IPS-20b (cell line): ENCODE data around the gene NCKAP5.
"Not testable (repeated sequence)": the region's sequence is repeated elsewhere in the genome, so short reads cannot be mapped to it uniquely, and the experiment has no call there.

Experiments
- H3K27ac ChIP-seq: one replicate; pipeline ENCODE4 v1.5.1; 2013; ENCODE audit warnings: low read length
- H3K27me3 ChIP-seq: 2 replicates; pipeline ENCODE4 v1.6.1; 2013; ENCODE audit warnings: mild to moderate bottlenecking, low read length, inconsistent platforms; ENCODE audit not compliant: insufficient read depth
- H3K36me3 ChIP-seq: 2 replicates; pipeline ENCODE4 v1.6.1; 2013; ENCODE audit warnings: low read depth, mild to moderate bottlenecking, inconsistent platforms, low read length, moderate library complexity; ENCODE audit not compliant: insufficient read depth
- H3K4me1 ChIP-seq: 2 replicates; pipeline ENCODE4 v1.6.1; 2013; ENCODE audit warnings: mild to moderate bottlenecking, control low read depth, inconsistent platforms, low read length, moderate library complexity; ENCODE audit not compliant: insufficient read depth
- H3K4me3 ChIP-seq: 2 replicates; pipeline ENCODE4 v1.5.1; 2013; ENCODE audit warnings: mild to moderate bottlenecking, low read length, inconsistent platforms
- H3K9ac ChIP-seq: 2 replicates; pipeline ENCODE4 v1.6.1; 2013; ENCODE audit warnings: low read depth, mild to moderate bottlenecking, inconsistent platforms, low read length, moderate library complexity
- H3K9me3 ChIP-seq: 2 replicates; pipeline ENCODE4 v1.6.1; 2013; ENCODE audit warnings: mild to moderate bottlenecking, low read depth, low read length, inconsistent platforms; ENCODE audit not compliant: insufficient read depth

The NCKAP5 gene

GRCh38 chr2:133476931-133477615 is 91.2 kb downstream of the NCKAP5 start:
- no peaks in the 10 kb centered on the region for H3K27me3 ChIP-seq
- no peak overlapping the region for H3K9ac ChIP-seq
- H3K36me3 ChIP-seq: no peaks in the 10 kb centered on the region
- no peak overlapping the region for H3K4me3 ChIP-seq
- no peak overlapping the region for H3K27ac ChIP-seq
- no peaks in the 10 kb centered on the region for H3K4me1 ChIP-seq
- H3K9me3 ChIP-seq: no peaks in the 10 kb centered on the region

DNA sequence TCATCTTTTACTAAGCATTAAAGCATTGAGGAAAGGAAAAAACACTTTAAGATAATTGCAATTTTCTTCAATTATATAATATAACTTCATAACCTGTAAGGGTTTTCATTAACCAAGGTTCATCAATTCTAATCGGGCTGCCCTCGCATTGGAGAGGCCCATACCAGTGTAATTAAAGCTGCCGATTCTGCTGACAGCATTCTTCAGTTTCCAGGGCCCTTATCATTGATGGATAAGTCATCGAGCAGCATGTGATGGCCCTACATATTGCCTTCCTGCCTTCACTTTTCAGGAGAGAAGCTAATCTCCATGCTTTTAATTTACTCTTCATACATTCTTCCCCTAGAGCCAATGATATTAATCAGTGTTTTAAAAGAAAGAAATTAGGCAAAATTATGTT is 92.0 kb downstream of the NCKAP5 start:
- H3K9ac ChIP-seq: no peak overlapping the region
- H3K27me3 ChIP-seq: no peaks in the 10 kb centered on the region
- H3K27ac ChIP-seq: no peak overlapping the region
- H3K4me3 ChIP-seq: no peak overlapping the region
- no peaks in the 10 kb centered on the region for H3K9me3 ChIP-seq
- no peaks in the 10 kb centered on the region for H3K36me3 ChIP-seq
- no peaks in the 10 kb centered on the region for H3K4me1 ChIP-seq

GRCh38 chr2:133475610-133476009 is 92.7 kb downstream of the NCKAP5 start:
- H3K9ac ChIP-seq: no peak overlapping the region
- no peaks in the 10 kb centered on the region for H3K4me1 ChIP-seq
- H3K27me3 ChIP-seq: no peaks in the 10 kb centered on the region
- H3K27ac ChIP-seq: no peak overlapping the region
- no peak overlapping the region for H3K4me3 ChIP-seq
- H3K36me3 ChIP-seq: no peaks in the 10 kb centered on the region
- no peaks in the 10 kb centered on the region for H3K9me3 ChIP-seq

DNA sequence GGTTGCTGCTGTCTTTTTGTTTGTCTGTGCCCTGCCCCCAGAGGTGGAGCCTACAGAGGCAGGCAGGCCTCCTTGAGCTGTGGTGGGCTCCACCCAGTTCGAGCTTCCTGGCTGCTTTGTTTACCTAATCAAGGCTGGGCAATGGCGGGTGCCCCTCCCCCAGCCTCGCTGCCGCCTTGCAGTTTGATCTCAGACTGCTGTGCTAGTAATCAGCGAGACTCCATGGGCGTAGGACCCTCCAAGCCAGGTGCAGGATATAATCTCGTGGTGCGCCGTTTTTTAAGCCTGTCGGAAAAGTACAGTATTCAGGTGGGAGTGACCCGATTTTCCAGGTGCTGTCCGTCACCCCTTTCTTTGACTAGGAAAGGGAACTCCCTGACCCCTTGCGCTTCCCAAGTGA is 97.8 kb downstream of the NCKAP5 start:
- not testable (repeated sequence) for H3K27ac ChIP-seq, H3K36me3 ChIP-seq, H3K4me3 ChIP-seq, H3K4me1 ChIP-seq, H3K9ac ChIP-seq, H3K9me3 ChIP-seq, H3K27me3 ChIP-seq

- Histone ChIP-seq H3K27me3 (no peaks in the 10 kb centered on the region), H3K27ac (no peak overlapping the region), H3K4me1 (no peaks in the 10 kb centered on the region), H3K9me3 (no peaks in the 10 kb centered on the region), H3K36me3 (no peaks in the 10 kb centered on the region), H3K4me3 (no peak overlapping the region), H3K9ac (no peak overlapping the region)
These were observed 105.5 kb downstream of the NCKAP5 start for GRCh38 chr2:133462811-133463210.

DNA sequence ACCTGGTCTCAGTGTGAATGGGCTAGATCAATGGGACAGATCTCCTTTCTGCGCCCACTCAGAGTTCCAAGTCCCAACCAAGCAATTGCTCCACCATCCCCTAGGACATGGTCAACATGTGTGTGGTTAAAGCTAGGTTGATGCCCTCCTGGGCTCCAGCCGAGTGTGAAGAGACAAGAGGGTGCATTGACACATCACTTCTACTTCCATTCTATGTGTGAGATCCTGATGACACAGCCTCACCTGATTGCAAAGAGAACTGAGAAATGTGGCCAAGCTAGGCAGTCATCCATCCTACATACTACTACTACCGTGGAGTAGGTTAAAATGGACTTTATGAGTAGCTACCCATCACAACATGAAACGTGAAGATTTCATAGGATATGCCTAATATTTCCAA is 106.8 kb downstream of the NCKAP5 start:
- H3K27ac ChIP-seq: no peak overlapping the region
- no peak overlapping the region for H3K9ac ChIP-seq
- no peaks in the 10 kb centered on the region for H3K27me3 ChIP-seq
- H3K4me1 ChIP-seq: no peaks in the 10 kb centered on the region
- no peaks in the 10 kb centered on the region for H3K36me3 ChIP-seq
- no peak overlapping the region for H3K4me3 ChIP-seq
- no peaks in the 10 kb centered on the region for H3K9me3 ChIP-seq

DNA sequence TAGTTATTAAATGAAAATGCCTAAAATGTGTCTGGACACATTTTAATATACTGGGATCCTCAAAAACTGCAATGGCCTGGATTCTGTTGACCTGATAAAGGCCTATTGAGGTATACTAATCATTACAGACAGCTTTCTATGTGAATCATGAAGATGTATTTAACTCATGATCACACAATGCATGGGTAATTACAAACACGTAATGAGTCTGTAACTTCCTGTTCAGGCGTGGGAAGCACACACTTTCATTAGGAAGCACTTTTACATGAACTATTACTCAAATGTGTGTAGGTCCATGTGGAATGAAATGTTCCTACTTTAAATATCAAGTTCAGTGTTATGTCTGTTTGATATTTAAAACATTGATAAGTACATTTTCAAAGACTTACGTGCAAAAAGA is 108.7 kb downstream of the NCKAP5 start:
- H3K36me3 ChIP-seq: no peaks in the 10 kb centered on the region
- H3K27me3 ChIP-seq: no peaks in the 10 kb centered on the region
- no peaks in the 10 kb centered on the region for H3K9me3 ChIP-seq
- H3K9ac ChIP-seq: no peak overlapping the region
- H3K4me1 ChIP-seq: no peaks in the 10 kb centered on the region
- no peak overlapping the region for H3K27ac ChIP-seq
- no peak overlapping the region for H3K4me3 ChIP-seq

DNA sequence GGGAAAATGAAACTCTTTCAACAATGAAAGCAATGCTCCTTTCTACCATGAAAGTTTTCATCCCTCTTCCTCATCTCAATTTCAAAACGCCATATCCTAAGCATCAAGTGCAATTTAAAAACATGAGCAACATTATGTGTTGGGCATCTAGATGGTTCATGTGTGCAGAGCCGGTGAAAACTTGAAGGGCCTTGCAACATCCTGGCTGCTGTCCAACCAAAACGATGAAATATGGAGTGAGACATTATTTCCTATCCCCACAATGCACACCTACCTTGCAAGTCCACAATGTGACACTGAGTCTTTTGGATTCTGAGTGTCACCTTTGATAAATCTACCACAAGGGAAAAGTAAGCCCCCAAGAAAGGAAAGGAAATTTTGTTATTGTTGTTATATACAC is 110.0 kb downstream of the NCKAP5 start:
- H3K9me3 ChIP-seq: no peaks in the 10 kb centered on the region
- H3K36me3 ChIP-seq: no peaks in the 10 kb centered on the region
- H3K4me1 ChIP-seq: no peaks in the 10 kb centered on the region
- H3K27ac ChIP-seq: no peak overlapping the region
- H3K4me3 ChIP-seq: no peak overlapping the region
- H3K27me3 ChIP-seq: no peaks in the 10 kb centered on the region
- no peak overlapping the region for H3K9ac ChIP-seq

DNA sequence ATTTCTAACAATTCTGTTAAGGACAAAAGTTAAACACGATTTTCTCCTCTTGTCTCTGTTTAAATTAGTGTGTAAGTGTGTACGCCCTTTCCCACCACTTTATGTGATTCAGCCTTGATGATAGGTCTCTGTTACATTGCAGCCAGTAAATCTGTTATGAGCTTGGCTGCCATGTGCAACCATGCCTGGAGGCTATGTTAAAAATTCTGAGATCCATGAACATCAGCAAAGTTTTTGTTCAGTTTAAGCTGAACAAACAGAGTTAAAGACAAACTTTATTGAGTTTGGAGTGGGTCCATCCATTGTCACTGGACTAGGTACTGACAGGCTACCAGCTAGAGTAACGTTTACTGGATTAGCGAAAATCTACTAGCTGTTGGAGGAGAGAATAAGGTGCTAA is 110.4 kb downstream of the NCKAP5 start:
- Histone ChIP-seq H3K27me3 (no peaks in the 10 kb centered on the region), H3K36me3 (no peaks in the 10 kb centered on the region), H3K4me3 (no peak overlapping the region), H3K4me1 (no peaks in the 10 kb centered on the region), H3K27ac (no peak overlapping the region), H3K9ac (no peak overlapping the region), H3K9me3 (no peaks in the 10 kb centered on the region)

DNA sequence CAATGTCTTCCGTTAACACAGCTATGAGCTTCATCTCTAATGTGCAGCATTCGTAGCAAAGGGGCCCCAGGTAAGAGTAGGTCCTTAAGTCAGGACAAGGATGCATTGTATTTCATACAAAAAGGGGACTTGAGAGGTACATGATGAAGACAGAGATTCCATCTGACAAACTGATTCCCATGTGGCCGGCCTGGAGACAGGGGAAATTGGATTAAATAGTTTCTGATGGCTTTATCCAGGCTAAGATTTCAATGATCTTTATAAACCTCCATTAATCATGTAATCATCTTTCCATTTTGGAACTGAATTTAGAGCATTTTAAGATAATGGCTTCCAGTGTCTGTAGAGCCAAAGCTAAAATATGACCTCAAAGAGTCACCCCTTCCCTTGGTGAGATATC is 111.3 kb downstream of the NCKAP5 start:
- H3K4me1 ChIP-seq: no peaks in the 10 kb centered on the region
- no peak overlapping the region for H3K4me3 ChIP-seq
- H3K27ac ChIP-seq: no peak overlapping the region
- no peak overlapping the region for H3K9ac ChIP-seq
- H3K36me3 ChIP-seq: no peaks in the 10 kb centered on the region
- no peaks in the 10 kb centered on the region for H3K9me3 ChIP-seq
- H3K27me3 ChIP-seq: no peaks in the 10 kb centered on the region

DNA sequence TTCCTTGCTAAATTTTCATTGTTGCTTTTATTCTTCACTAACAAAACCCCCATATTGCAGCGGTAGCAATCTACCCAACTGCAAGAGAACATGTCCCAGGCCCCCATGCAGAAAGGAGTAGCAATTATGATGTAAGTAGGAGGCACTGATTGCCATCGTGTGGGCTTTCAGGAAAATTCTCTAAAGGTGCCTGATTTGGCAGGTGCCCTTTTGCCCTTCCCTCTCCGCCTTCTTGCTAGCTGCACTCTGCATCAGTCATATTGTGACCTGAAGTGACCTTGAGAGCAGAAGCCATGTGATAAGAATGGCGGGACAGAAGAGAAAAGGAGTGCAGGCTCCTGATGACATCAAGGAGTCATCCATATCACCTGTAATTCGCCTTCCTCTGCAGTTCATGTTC is 112.1 kb downstream of the NCKAP5 start:
- H3K4me3 ChIP-seq: no peak overlapping the region
- no peaks in the 10 kb centered on the region for H3K36me3 ChIP-seq
- no peaks in the 10 kb centered on the region for H3K9me3 ChIP-seq
- H3K27me3 ChIP-seq: no peaks in the 10 kb centered on the region
- H3K9ac ChIP-seq: no peak overlapping the region
- no peak overlapping the region for H3K27ac ChIP-seq
- no peaks in the 10 kb centered on the region for H3K4me1 ChIP-seq

DNA sequence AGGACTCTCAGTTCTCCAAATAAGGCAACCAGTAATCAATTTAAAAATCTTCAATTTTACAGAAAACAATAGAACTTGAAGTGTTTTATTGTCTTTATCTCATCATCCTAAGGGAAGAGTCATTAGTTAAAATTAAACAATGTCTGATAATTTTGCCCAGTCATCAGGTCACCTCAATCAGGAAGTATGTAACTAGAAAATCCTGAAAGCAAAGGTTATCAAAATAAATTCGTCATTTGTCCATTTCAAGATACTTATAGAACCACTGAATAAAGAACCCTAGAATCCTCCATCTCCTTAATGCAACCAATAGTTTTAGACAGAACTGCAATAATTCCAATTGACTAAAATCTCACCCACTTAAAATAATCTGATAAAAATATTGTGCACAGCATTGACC is 115.2 kb downstream of the NCKAP5 start:
- Histone ChIP-seq H3K27me3 (no peaks in the 10 kb centered on the region), H3K4me1 (no peaks in the 10 kb centered on the region), H3K4me3 (no peak overlapping the region), H3K9ac (no peak overlapping the region), H3K9me3 (no peaks in the 10 kb centered on the region), H3K27ac (no peak overlapping the region), H3K36me3 (no peaks in the 10 kb centered on the region)
